IMR-90 (cell line): Measurements from ENCODE around the gene CYP4F8. TPM values are rescaled to one million over a fixed set of nuclear protein-coding genes. Genes with fewer than 3 reads are reported as not detected.

Source experiments
- ATAC-seq: fragments of 200-7000 bp; cut with Tn5 transposase; 2 replicates; pipeline ENCODE4 v1.9.1; 2020; ENCODE audit warnings: low read depth, mild to moderate bottlenecking, moderate library complexity
- BruUV-seq: library from RNA; stranded (reverse); fragments of 400-500 nt; replicated peaks from 2 replicates; lab custom pipeline; 2021; lab: Mats Ljungman, UMichigan
- CTCF ChIA-PET: fragments of 300-600 bp; formaldehyde crosslinking; extraction: SDS; loops from one replicate; lab custom pipeline; 2021; ENCODE audit warnings: antibody characterized with exemption; lab: Yijun Ruan, JAX
- POLR2A ChIA-PET: fragments of 300-600 bp; sonication (Branson Sonifier 250); formaldehyde crosslinking; loops from one replicate; lab custom pipeline; 2022; ENCODE audit warnings: antibody characterized with exemption; ENCODE audit not compliant: unreplicated experiment; lab: Charles Lee
- DNase-seq: peaks from one replicate; pipeline ENCODE4 v3.0.0; 2013
- H2AFZ ChIP-seq: replicated peaks from 2 replicates; pipeline ENCODE3; 2013; ENCODE audit warnings: low read length, mild to moderate bottlenecking; ENCODE audit not compliant: poor library complexity
- H2AK5ac ChIP-seq: 2 replicates; pipeline ENCODE4 v1.6.1; 2013; ENCODE audit warnings: low read depth, low read length, inconsistent platforms
- H2AK9ac ChIP-seq: replicated peaks from 2 replicates; pipeline ENCODE3; 2013; ENCODE audit warnings: mild to moderate bottlenecking, low read depth, low read length, moderate library complexity; ENCODE audit not compliant: poor library complexity
- H2BK120ac ChIP-seq: 2 replicates; pipeline ENCODE4 v1.6.1; 2013; ENCODE audit warnings: low read depth, low read length, inconsistent platforms
- H2BK15ac ChIP-seq: 3 replicates; pipeline ENCODE4 v1.6.1; 2013; ENCODE audit warnings: low read depth, low read length, inconsistent platforms
- H2BK20ac ChIP-seq: 2 replicates; pipeline ENCODE4 v1.6.1; 2013; ENCODE audit warnings: low read depth, mild to moderate bottlenecking, inconsistent platforms, low read length, moderate library complexity
- H2BK5ac ChIP-seq: 2 replicates; pipeline ENCODE4 v1.6.1; 2013; ENCODE audit warnings: mild to moderate bottlenecking, low read depth, low read length, inconsistent platforms; ENCODE audit not compliant: poor library complexity, severe bottlenecking
- H3K14ac ChIP-seq: replicated peaks from 2 replicates; pipeline ENCODE4 v1.6.1; 2013; ENCODE audit warnings: low read depth, low read length, inconsistent platforms
- H3K18ac ChIP-seq: 2 replicates; pipeline ENCODE4 v1.6.1; 2013; ENCODE audit warnings: low read depth, low read length, control low read depth
- H3K23ac ChIP-seq: 2 replicates; pipeline ENCODE4 v1.6.1; 2013; ENCODE audit warnings: low read depth, low read length, inconsistent platforms
- H3K27ac ChIP-seq: 2 replicates; pipeline ENCODE4 v1.5.1; 2013; ENCODE audit warnings: mild to moderate bottlenecking, control low read depth, low read length; ENCODE audit not compliant: insufficient read depth
- H3K27me3 ChIP-seq: 2 replicates; pipeline ENCODE4 v1.6.1; 2013; ENCODE audit warnings: low read length; ENCODE audit not compliant: control insufficient read depth, insufficient read depth
- H3K36me3 ChIP-seq: 2 replicates; pipeline ENCODE4 v1.6.1; 2013; ENCODE audit warnings: low read length, mixed read lengths; ENCODE audit not compliant: control insufficient read depth, insufficient read depth
- H3K4ac ChIP-seq: 2 replicates; pipeline ENCODE4 v1.6.1; 2013; ENCODE audit warnings: low read depth, low read length, inconsistent platforms
- H3K4me1 ChIP-seq: 2 replicates; pipeline ENCODE4 v1.6.1; 2013; ENCODE audit warnings: low read length, mixed read lengths; ENCODE audit not compliant: control insufficient read depth, insufficient read depth
- H3K4me2 ChIP-seq: 2 replicates; pipeline ENCODE4 v1.6.1; 2013; ENCODE audit warnings: low read depth, mild to moderate bottlenecking, control low read depth, low read length, moderate library complexity
- H3K4me3 ChIP-seq: 2 replicates; pipeline ENCODE4 v1.5.1; 2013; ENCODE audit warnings: low read depth, mild to moderate bottlenecking, control low read depth, low read length, moderate library complexity; ENCODE audit not compliant: insufficient read depth
- H3K56ac ChIP-seq: 2 replicates; pipeline ENCODE4 v1.6.1; 2013; ENCODE audit warnings: low read length, inconsistent platforms; ENCODE audit not compliant: insufficient read depth; ENCODE audit errors: extremely low read depth
- H3K79me1 ChIP-seq, 2 experiments: 2 replicates each; pipeline ENCODE4 v1.6.1; 2013; ENCODE audit warnings: low read length in 2 of 2, inconsistent platforms in 1 of 2, low read depth in 1 of 2
- H3K9ac ChIP-seq: 2 replicates; pipeline ENCODE4 v1.6.1; 2013; ENCODE audit warnings: low read depth, low read length, control low read depth
- H3K9me1 ChIP-seq: 2 replicates; pipeline ENCODE4 v1.6.1; 2013; ENCODE audit warnings: low read length, inconsistent platforms; ENCODE audit not compliant: insufficient read depth
- H3K9me3 ChIP-seq: 2 replicates; pipeline ENCODE4 v1.6.1; 2013; ENCODE audit warnings: low read length; ENCODE audit not compliant: control insufficient read depth, insufficient read depth
- H4K20me1 ChIP-seq: 2 replicates; pipeline ENCODE4 v1.6.1; 2013; ENCODE audit warnings: low read length, inconsistent platforms; ENCODE audit not compliant: insufficient read depth
- H4K5ac ChIP-seq: 2 replicates; pipeline ENCODE4 v1.6.1; 2013; ENCODE audit warnings: mild to moderate bottlenecking, low read depth, low read length, control low read depth
- H4K8ac ChIP-seq, 2 experiments: 2 replicates each; pipeline ENCODE4 v1.6.1; 2013; ENCODE audit warnings: low read depth in 2 of 2, low read length in 2 of 2, control low read depth in 1 of 2, inconsistent platforms in 1 of 2
- H4K91ac ChIP-seq: 2 replicates; pipeline ENCODE4 v1.6.1; 2013; ENCODE audit warnings: low read depth, low read length, inconsistent platforms; ENCODE audit not compliant: insufficient read depth
- BHLHE40 ChIP-seq: fragments of 150-350 bp; IDR thresholded peaks from 2 replicates; pipeline ENCODE4 v1.6.1; 2016; ENCODE audit warnings: mild to moderate bottlenecking, low read depth, low read length
- CEBPB ChIP-seq: IDR thresholded peaks from 2 replicates; pipeline ENCODE4 v1.6.1; 2012; ENCODE audit warnings: low read depth, low read length, improper control_type of control experiment
- CHD1 ChIP-seq: IDR thresholded peaks from 2 replicates; pipeline ENCODE4 v1.6.1; 2012; ENCODE audit warnings: low read depth, low read length, improper control_type of control experiment
- FOS ChIP-seq: fragments of 150-350 bp; IDR thresholded peaks from 2 replicates; pipeline ENCODE4 v1.6.1; 2016; ENCODE audit warnings: low read depth, low read length
- MAFK ChIP-seq: IDR thresholded peaks from 2 replicates; pipeline ENCODE4 v1.6.1; 2012; ENCODE audit warnings: low read depth, low read length, improper control_type of control experiment
- MAZ ChIP-seq: IDR thresholded peaks from 2 replicates; pipeline ENCODE4 v1.6.1; 2012; ENCODE audit warnings: low read depth, mild to moderate bottlenecking, low read length, improper control_type of control experiment, moderate library complexity, borderline replicate concordance
- MXI1 ChIP-seq: IDR thresholded peaks from 2 replicates; pipeline ENCODE4 v1.6.1; 2012; ENCODE audit warnings: low read depth, mild to moderate bottlenecking, low read length, moderate library complexity, borderline replicate concordance
- NFE2L2 ChIP-seq: fragments of 150-350 bp; IDR thresholded peaks from 2 replicates; pipeline ENCODE4 v1.6.1; 2016; ENCODE audit warnings: low read depth, mild to moderate bottlenecking, low read length
- POLR2A ChIP-seq: IDR thresholded peaks from 2 replicates; pipeline ENCODE4 v1.6.1; 2012; ENCODE audit warnings: mild to moderate bottlenecking, low read depth, low read length
- RAD21 ChIP-seq: IDR thresholded peaks from 2 replicates; pipeline ENCODE4 v1.6.1; 2012; ENCODE audit warnings: low read length, improper control_type of control experiment
- RCOR1 ChIP-seq: IDR thresholded peaks from 2 replicates; pipeline ENCODE4 v1.6.1; 2012; ENCODE audit warnings: mild to moderate bottlenecking, low read length, improper control_type of control experiment; ENCODE audit not compliant: insufficient replicate concordance
- RFX5 ChIP-seq: IDR thresholded peaks from 2 replicates; pipeline ENCODE4 v1.8.0; 2012; ENCODE audit warnings: low read depth, mild to moderate bottlenecking, low read length, moderate library complexity
- SMC3 ChIP-seq: fragments of 150-350 bp; IDR thresholded peaks from 2 replicates; pipeline ENCODE4 v1.6.1; 2016; ENCODE audit warnings: low read depth, mild to moderate bottlenecking, antibody characterized with exemption, low read length, moderate library complexity
- WGBS, 2 experiments: methylation state at CpG; one replicate each; pipeline versions ENCODE4 v1.1.5 to v1.1.7; 2013; ENCODE audit warnings: missing lambda C conversion rate in 2 of 2; ENCODE audit not compliant: insufficient read length in 1 of 2; ENCODE audit errors: extremely low coverage in 2 of 2; 5-methylcytosine and 5-hydroxymethylcytosine counted together
- dilution Hi-C: fragments of 300-500 bp; cut with HindIII; formaldehyde crosslinking; loops from one replicate; pipeline ENCODE4 v1.14.3; 2018; ENCODE audit warnings: low sequenced_read_pairs; ENCODE audit not compliant: unreplicated experiment
- in situ Hi-C: fragments of 300-500 bp; cut with MboI; formaldehyde crosslinking; loops from 3 replicates; pipeline ENCODE4 v1.14.3; 2019; ENCODE audit warnings: low sequenced_read_pairs, inconsistent platforms, mixed read lengths
- intact Hi-C: fragments of 100-400 bp; cut with micrococcal nuclease; formaldehyde crosslinking; loops from 2 replicates; pipeline ENCODE4 v1.10.0; 2022
- polyA plus RNA-seq, 3 experiments: library from polyadenylated mRNA; depleted of rRNA; stranded (reverse); fragments of >200 nt; gene quantifications; 2 replicates each; pipeline ENCODE4 v1.2.3, GENCODE V29; 2012; ENCODE audit warnings: low replicate concordance in 1 of 3
- total RNA-seq: library from RNA; depleted of rRNA; stranded (reverse); fragments of >200 nt; gene quantifications from 2 replicates; pipeline ENCODE4 v1.2.3, GENCODE V29; 2012
- TF ChIP-seq, protein P1 (sequence below): conservative IDR thresholded peaks from 2 replicates; pipeline ENCODE4 v1.5.1; 2012; ENCODE audit warnings: mild to moderate bottlenecking, low read depth, low read length, improper control_type of control experiment
- TF ChIP-seq, protein P2 (sequence below): fragments of 150-350 bp; IDR thresholded peaks from 2 replicates; pipeline ENCODE4 v1.6.1; 2017; ENCODE audit warnings: mild to moderate bottlenecking, antibody characterized with exemption, low read length, low read depth
- TF ChIP-seq, protein P3 (sequence below): fragments of 150-350 bp; IDR thresholded peaks from 2 replicates; pipeline ENCODE4 v1.6.1; 2016; ENCODE audit warnings: low read depth, mild to moderate bottlenecking, low read length, moderate library complexity, borderline replicate concordance

Gene CYP4F8
- total and polyA plus RNA-seq, 2 of the 4 experiments (the other 2 are of a cell fraction) = not detected

DNA sequence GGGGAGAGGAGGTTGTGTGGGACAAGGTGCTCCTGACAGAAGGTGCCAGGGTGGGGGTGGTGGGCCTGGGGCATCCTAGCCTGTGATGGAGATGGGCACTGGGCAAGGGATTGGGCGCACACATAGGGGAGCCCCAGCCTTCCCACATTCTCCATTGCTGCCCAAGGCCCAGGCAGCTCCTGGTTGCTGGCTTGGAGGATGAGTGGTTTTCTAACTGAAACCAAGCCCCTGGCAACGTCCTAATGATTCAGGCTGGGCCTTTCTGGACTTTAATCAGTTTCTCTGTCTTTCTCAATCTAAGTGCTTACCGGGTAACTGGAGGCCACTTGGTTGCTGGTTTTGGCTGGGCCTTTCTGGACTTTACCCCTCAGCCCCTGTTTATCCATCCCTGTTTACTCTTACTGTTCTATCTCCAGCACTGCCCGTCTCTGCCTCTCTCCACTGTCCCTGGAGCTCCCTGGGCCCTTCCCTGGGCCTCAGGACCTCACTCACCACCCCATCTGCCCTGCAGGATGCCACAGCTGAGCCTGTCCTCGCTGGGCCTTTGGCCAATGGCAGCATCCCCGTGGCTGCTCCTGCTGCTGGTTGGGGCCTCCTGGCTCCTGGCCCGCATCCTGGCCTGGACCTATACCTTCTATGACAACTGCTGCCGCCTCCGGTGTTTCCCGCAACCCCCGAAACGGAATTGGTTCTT is 26.0 kb downstream of the CYP4F8 start:
- ChIA-PET POLR2A (no interaction called here), CTCF (no interaction called here)
- H3K18ac ChIP-seq = no peak overlapping the region
- no peak overlapping the region for H3K27ac ChIP-seq
- H3K27me3 ChIP-seq = no peaks in the 10 kb centered on the region
- WGBS, 2 experiments = 28% methylated on average over 3 of the region's 12 CpGs; no CpG with 5 or more reads in 1 of the 2 experiments
- ATAC-seq (no peak), DNase-seq (no peak)
- no peak overlapping the region for H2BK15ac ChIP-seq
- in situ Hi-C loops (loop anchor here (25.0 kb wide), 2 partner anchors 546 to 771 kb away; partner anchors contain the start of genes AP1M1 and FAM32A), intact Hi-C loops (no loop called here), dilution Hi-C loops (no loop called here)
- TF ChIP-seq SMC3 (no peak), CEBPB (no peak), MXI1 (no peak), MAZ (no peak), CHD1 (no peak), BHLHE40 (no peak), POLR2A (no peak), RCOR1 (no peak), NFE2L2 (no peak), MAFK (no peak), RAD21 (no peak), FOS (no peak), RFX5 (no peak)
- TF ChIP-seq, protein P1, sequence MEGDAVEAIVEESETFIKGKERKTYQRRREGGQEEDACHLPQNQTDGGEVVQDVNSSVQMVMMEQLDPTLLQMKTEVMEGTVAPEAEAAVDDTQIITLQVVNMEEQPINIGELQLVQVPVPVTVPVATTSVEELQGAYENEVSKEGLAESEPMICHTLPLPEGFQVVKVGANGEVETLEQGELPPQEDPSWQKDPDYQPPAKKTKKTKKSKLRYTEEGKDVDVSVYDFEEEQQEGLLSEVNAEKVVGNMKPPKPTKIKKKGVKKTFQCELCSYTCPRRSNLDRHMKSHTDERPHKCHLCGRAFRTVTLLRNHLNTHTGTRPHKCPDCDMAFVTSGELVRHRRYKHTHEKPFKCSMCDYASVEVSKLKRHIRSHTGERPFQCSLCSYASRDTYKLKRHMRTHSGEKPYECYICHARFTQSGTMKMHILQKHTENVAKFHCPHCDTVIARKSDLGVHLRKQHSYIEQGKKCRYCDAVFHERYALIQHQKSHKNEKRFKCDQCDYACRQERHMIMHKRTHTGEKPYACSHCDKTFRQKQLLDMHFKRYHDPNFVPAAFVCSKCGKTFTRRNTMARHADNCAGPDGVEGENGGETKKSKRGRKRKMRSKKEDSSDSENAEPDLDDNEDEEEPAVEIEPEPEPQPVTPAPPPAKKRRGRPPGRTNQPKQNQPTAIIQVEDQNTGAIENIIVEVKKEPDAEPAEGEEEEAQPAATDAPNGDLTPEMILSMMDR = no peak
- TF ChIP-seq, protein P2, sequence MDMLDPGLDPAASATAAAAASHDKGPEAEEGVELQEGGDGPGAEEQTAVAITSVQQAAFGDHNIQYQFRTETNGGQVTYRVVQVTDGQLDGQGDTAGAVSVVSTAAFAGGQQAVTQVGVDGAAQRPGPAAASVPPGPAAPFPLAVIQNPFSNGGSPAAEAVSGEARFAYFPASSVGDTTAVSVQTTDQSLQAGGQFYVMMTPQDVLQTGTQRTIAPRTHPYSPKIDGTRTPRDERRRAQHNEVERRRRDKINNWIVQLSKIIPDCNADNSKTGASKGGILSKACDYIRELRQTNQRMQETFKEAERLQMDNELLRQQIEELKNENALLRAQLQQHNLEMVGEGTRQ = no peak
- TF ChIP-seq, protein P3, sequence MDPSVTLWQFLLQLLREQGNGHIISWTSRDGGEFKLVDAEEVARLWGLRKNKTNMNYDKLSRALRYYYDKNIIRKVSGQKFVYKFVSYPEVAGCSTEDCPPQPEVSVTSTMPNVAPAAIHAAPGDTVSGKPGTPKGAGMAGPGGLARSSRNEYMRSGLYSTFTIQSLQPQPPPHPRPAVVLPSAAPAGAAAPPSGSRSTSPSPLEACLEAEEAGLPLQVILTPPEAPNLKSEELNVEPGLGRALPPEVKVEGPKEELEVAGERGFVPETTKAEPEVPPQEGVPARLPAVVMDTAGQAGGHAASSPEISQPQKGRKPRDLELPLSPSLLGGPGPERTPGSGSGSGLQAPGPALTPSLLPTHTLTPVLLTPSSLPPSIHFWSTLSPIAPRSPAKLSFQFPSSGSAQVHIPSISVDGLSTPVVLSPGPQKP = no peak
- no peak overlapping the region for H3K4me3 ChIP-seq
- H3K4ac ChIP-seq = no peak overlapping the region
- H3K36me3 ChIP-seq = no peaks in the 10 kb centered on the region
- H4K20me1 ChIP-seq = no peaks in the 10 kb centered on the region
- no peaks in the 10 kb centered on the region for H3K79me1 ChIP-seq
- no peaks in the 10 kb centered on the region for H3K9me1 ChIP-seq
- no TSS peak for BruUV-seq
- H2AK5ac ChIP-seq = no peak overlapping the region
- H4K5ac ChIP-seq = no peak overlapping the region
- H4K8ac ChIP-seq = no peak overlapping the region
- no peak overlapping the region for H2AFZ ChIP-seq
- H3K14ac ChIP-seq = no peak overlapping the region
- no peak overlapping the region for H3K56ac ChIP-seq
- no peak overlapping the region for H2BK5ac ChIP-seq
- H3K4me2 ChIP-seq = no peak overlapping the region
- H4K91ac ChIP-seq = no peak overlapping the region
- no peak overlapping the region for H2BK120ac ChIP-seq
- peaks cover 32% of the 10 kb centered on the region for H3K9me3 ChIP-seq
- no peaks in the 10 kb centered on the region for H3K4me1 ChIP-seq
- no peak overlapping the region for H3K9ac ChIP-seq
- H3K23ac ChIP-seq = no peak overlapping the region
- no peak overlapping the region for H2BK20ac ChIP-seq
- no peak overlapping the region for H2AK9ac ChIP-seq
